ENCODE measurements around the gene AP1S3. TPM values are rescaled to one million over a fixed set of nuclear protein-coding genes. Genes with fewer than 3 reads are reported as not detected.

Gene AP1S3
- total RNA-seq, 1 experiment from 2014 or later: 73.3 TPM

GRCh38 chr2:223740679-223741078, 96.7 kb downstream of the AP1S3 start:
- H3K9me2 ChIP-seq (ENCODE audit: insufficient read depth): no peaks in the 10 kb centered on the region
- intact Hi-C loops (cut with micrococcal nuclease; ENCODE audit: unreplicated experiment): no loop called here
- no peak overlapping the region for H2AFZ ChIP-seq
- no peak for DNase-seq
- no peaks in the 10 kb centered on the region for H3K9me3 ChIP-seq (ENCODE audit: insufficient read depth, low read depth)
- no peaks in the 10 kb centered on the region for H3K79me2 ChIP-seq (ENCODE audit: low read depth)
- BruUV-seq (replicated peaks): no TSS peak
- H3K36me3 ChIP-seq (ENCODE audit: low read depth): no peaks in the 10 kb centered on the region
- H3K4me1 ChIP-seq (replicated peaks; ENCODE audit: insufficient read depth): no peaks in the 10 kb centered on the region; the same call in 1 of the 2 replicates
- H3K4me2 ChIP-seq: no peak overlapping the region
- H4K20me1 ChIP-seq (ENCODE audit: insufficient read depth): no peaks in the 10 kb centered on the region
- CTCF ChIA-PET: interaction anchor here (0.6 kb wide), 1 partner anchor 113 kb away, joined by 3 read pairs; no protein-coding TSS in a partner anchor
- POLR2A ChIA-PET (ENCODE audit: unreplicated experiment): no interaction called here
- no peak for TF ChIP-seq CTCF (conservative IDR thresholded peaks at IDR 0.05)
- no peak for TF ChIP-seq EZH2 (IDR thresholded peaks at IDR 0.05; ENCODE audit: low read depth)
- no peaks in the 10 kb centered on the region for H3K27me3 ChIP-seq (ENCODE audit: insufficient read depth, low read depth)
- H3F3A ChIP-seq (ENCODE audit: insufficient read depth, low read depth): no peaks in the 10 kb centered on the region; the same call in 1 of the 2 replicates
- H3K4me3 ChIP-seq: no peak overlapping the region
- no peak overlapping the region for H3K27ac ChIP-seq

DNA sequence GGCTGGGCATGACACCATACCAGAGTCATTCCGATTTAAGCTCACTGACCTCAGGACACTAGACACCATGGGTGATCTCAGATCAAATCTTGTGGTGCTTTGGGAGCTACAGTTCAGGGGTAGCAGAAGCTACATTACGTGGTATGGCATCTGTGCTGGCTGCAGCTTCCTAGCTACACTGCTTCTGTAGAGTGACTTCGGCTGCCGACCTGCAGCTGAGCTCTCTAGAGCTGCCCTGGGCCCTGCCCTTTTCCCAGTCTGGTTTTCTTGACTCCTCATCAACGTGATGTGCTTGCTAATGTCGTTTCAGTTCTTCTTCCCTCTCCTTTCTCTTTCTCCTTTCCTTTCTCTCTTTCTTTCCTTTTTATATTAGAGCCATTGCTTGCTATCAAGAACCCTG, 100.2 kb downstream of the AP1S3 start:
- no TSS peak for BruUV-seq (replicated peaks)
- no peak overlapping the region for H3K4me2 ChIP-seq
- H3F3A ChIP-seq (ENCODE audit: insufficient read depth, low read depth): no peaks in the 10 kb centered on the region; the same call in 1 of the 2 replicates
- no peaks in the 10 kb centered on the region for H3K36me3 ChIP-seq (ENCODE audit: low read depth)
- no peaks in the 10 kb centered on the region for H3K9me3 ChIP-seq (ENCODE audit: insufficient read depth, low read depth)
- no peaks in the 10 kb centered on the region for H3K79me2 ChIP-seq (ENCODE audit: low read depth)
- H3K4me3 ChIP-seq: no peak overlapping the region
- no peak overlapping the region for H2AFZ ChIP-seq
- ChIA-PET POLR2A (ENCODE audit: unreplicated experiment) (no interaction called here), CTCF (no interaction called here)
- H3K9me2 ChIP-seq (ENCODE audit: insufficient read depth): no peaks in the 10 kb centered on the region
- H4K20me1 ChIP-seq (ENCODE audit: insufficient read depth): no peaks in the 10 kb centered on the region
- intact Hi-C loops (cut with micrococcal nuclease; ENCODE audit: unreplicated experiment): no loop called here
- peaks cover 8% of the 10 kb centered on the region; the same call in 1 of the 2 replicates for H3K4me1 ChIP-seq (replicated peaks; ENCODE audit: insufficient read depth)
- TF ChIP-seq CTCF (conservative IDR thresholded peaks at IDR 0.05): no peak
- no peak for TF ChIP-seq EZH2 (IDR thresholded peaks at IDR 0.05; ENCODE audit: low read depth)
- no peak for DNase-seq
- no peaks in the 10 kb centered on the region for H3K27me3 ChIP-seq (ENCODE audit: insufficient read depth, low read depth)
- H3K27ac ChIP-seq: no peak overlapping the region

DNA sequence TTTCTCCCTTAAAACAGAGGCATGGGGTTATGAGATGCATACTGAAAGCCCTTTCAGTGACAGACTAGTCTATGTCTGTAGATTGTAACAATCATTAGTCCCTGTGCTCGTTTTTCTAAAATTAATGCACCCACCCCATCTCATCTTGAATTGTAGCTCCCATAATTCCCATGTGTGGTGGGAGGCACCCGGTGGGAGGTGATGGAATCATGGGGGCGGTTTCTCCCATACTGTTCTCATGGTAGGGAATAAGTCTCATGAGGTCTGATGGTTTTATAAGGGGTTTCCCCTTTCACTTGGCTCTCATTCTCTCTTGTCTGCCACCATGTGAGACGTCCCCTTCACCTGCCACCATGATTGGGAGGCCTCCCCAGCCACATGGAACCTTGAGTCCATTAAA, 100.9 kb downstream of the AP1S3 start:
- H4K20me1 ChIP-seq (ENCODE audit: insufficient read depth): no peaks in the 10 kb centered on the region
- H3K27me3 ChIP-seq (ENCODE audit: insufficient read depth, low read depth): no peaks in the 10 kb centered on the region
- no peaks in the 10 kb centered on the region for H3K9me2 ChIP-seq (ENCODE audit: insufficient read depth)
- H3K4me1 ChIP-seq (replicated peaks; ENCODE audit: insufficient read depth): peaks cover 8% of the 10 kb centered on the region; the same call in 1 of the 2 replicates
- H2AFZ ChIP-seq: no peak overlapping the region
- H3K4me2 ChIP-seq: no peak overlapping the region
- BruUV-seq (replicated peaks): no TSS peak
- H3K4me3 ChIP-seq: no peak overlapping the region
- ChIA-PET POLR2A (ENCODE audit: unreplicated experiment) (interaction anchor here (0.6 kb wide), 1 partner anchor 657 kb away, joined by 5 read pairs; no protein-coding TSS in a partner anchor), CTCF (no interaction called here)
- no peak for DNase-seq
- H3K9me3 ChIP-seq (ENCODE audit: insufficient read depth, low read depth): no peaks in the 10 kb centered on the region
- H3K27ac ChIP-seq: no peak overlapping the region
- intact Hi-C loops (cut with micrococcal nuclease; ENCODE audit: unreplicated experiment): no loop called here
- no peaks in the 10 kb centered on the region for H3K79me2 ChIP-seq (ENCODE audit: low read depth)
- no peaks in the 10 kb centered on the region for H3K36me3 ChIP-seq (ENCODE audit: low read depth)
- no peaks in the 10 kb centered on the region; the same call in 1 of the 2 replicates for H3F3A ChIP-seq (ENCODE audit: insufficient read depth, low read depth)
- TF ChIP-seq CTCF (conservative IDR thresholded peaks at IDR 0.05): no peak
- no peak for TF ChIP-seq EZH2 (IDR thresholded peaks at IDR 0.05; ENCODE audit: low read depth)
